K562 (cell line): ENCODE data around the gene METRNL. TPM values are rescaled to one million over a fixed set of nuclear protein-coding genes. Genes with fewer than 3 reads are reported as not detected.

Source experiments
- HMBOX1 ChIP-seq: sonication (generic); IDR thresholded peaks from 2 replicates; pipeline ENCODE4 v1.6.1; 2016
- KDM1A ChIP-seq, 2 experiments: fragments of 450-650 bp; IDR thresholded peaks; 2 replicates each; pipeline ENCODE4 v1.6.1; 2016; ENCODE audit warnings: mild to moderate bottlenecking in 2 of 2
- MYC ChIP-seq, 2 experiments: fragments of 250-450 bp in 1 of 2; sonication (Bioruptor Pico) in 1 of 2; IDR thresholded peaks; 2 replicates each; pipeline versions ENCODE4 v1.5.1 to v1.6.1; 2012 to 2021; ENCODE audit warnings: low read depth in 2 of 2, borderline replicate concordance in 1 of 2, improper control_type of control experiment in 1 of 2, low read length in 1 of 2, mild to moderate bottlenecking in 1 of 2, moderate library complexity in 1 of 2
- NBN ChIP-seq: fragments of 450-650 bp; IDR thresholded peaks from 2 replicates; pipeline ENCODE4 v1.6.1; 2016; ENCODE audit warnings: low read depth, mild to moderate bottlenecking
- PBX2 ChIP-seq, 2 experiments: IDR thresholded peaks in 1 of 2; conservative IDR thresholded peaks in 1 of 2; 2 replicates each; pipeline ENCODE4 v1.6.1; 2016; ENCODE audit warnings: low read depth in 2 of 2, mild to moderate bottlenecking in 1 of 2, missing compliant biosample characterization in 1 of 2, missing genetic modification characterization in 1 of 2, moderate library complexity in 1 of 2
- PYGO2 ChIP-seq: fragments of 450-650 bp; IDR thresholded peaks from 2 replicates; pipeline ENCODE4 v1.6.1; 2016; ENCODE audit warnings: mild to moderate bottlenecking, missing genetic modification characterization, moderate library complexity, missing compliant biosample characterization
- TEAD4 ChIP-seq, 2 experiments: sonication (generic) in 1 of 2; formaldehyde crosslinking in 1 of 2; IDR thresholded peaks; 2 replicates each; pipeline versions ENCODE4 v1.6.1 to v1.8.0; 2012 to 2022; ENCODE audit warnings: borderline replicate concordance in 1 of 2, inconsistent platforms in 1 of 2, low read length in 1 of 2, mild to moderate bottlenecking in 1 of 2, missing genetic modification reagents in 1 of 2
- ZBTB40 ChIP-seq, 2 experiments: fragments of 450-650 bp in 1 of 2; sonication (generic) in 1 of 2; formaldehyde crosslinking in 1 of 2; IDR thresholded peaks; 2 replicates each; pipeline versions ENCODE4 v1.7.1 to v1.9.0; 2016 to 2022; ENCODE audit warnings: inconsistent platforms in 1 of 2, mild to moderate bottlenecking in 1 of 2, missing genetic modification reagents in 1 of 2
- ZNF740 ChIP-seq, 3 experiments: fragments of 200-800 bp in 1 of 3; sonication (Bioruptor generic) in 1 of 3; sonication (generic) in 1 of 3; formaldehyde crosslinking in 1 of 3; IDR thresholded peaks; 2 replicates each; pipeline versions ENCODE4 v1.6.1 to v1.8.0; 2016 to 2022; ENCODE audit warnings: mild to moderate bottlenecking in 2 of 3, missing compliant biosample characterization in 2 of 3, missing genetic modification characterization in 2 of 3, missing genetic modification reagents in 1 of 3
- polyA plus RNA-seq, 8 experiments: library from polyadenylated mRNA; depleted of rRNA in 4 of 8; stranded (reverse) in 5 of 8; unstranded in 3 of 8; fragments of >200 nt; fragmentation: Nextera tagmentation in 2 of 8; fragmentation: Illumina TruSeq in 1 of 8; extraction: Ambion mirVana in 2 of 8; extraction: Trizol in 1 of 8; gene quantifications; 2 replicates each; pipeline versions ENCODE4 v1.2.1 to v1.2.3, GENCODE V29; 2011 to 2014; ENCODE audit warnings: inconsistent platforms in 1 of 8, missing spikeins in 1 of 8
- total RNA-seq, 7 experiments: library from RNA; depleted of rRNA in 6 of 7; stranded (reverse); fragments of >200 nt in 6 of 7; fragmentation: Illumina TruSeq in 2 of 7; extraction: Trizol in 2 of 7; gene quantifications; 2 replicates each; pipeline versions ENCODE4 v1.2.1 to v1.2.3, GENCODE V29; 2011 to 2021; ENCODE audit warnings: low replicate concordance in 1 of 7

The METRNL gene
- total and polyA plus RNA-seq, 9 of the 15 experiments (the other 6 are each of a cell fraction or from before 2014, with no cell fraction given), result 0.17 to 31.8 (median 2.9) TPM

GRCh38 chr17:83109793-83110645 is 30.6 kb downstream of the METRNL start (continued):
- peak; percentile 13; the same call in 1 of the 2 replicates for TF ChIP-seq ZBTB40 (IDR thresholded peaks at IDR 0.05)
- TF ChIP-seq ZBTB40 (CRISPR knock-in tag; IDR thresholded peaks at IDR 0.05), result no peak
- TF ChIP-seq HMBOX1, result no peak
- TF ChIP-seq TEAD4 (IDR thresholded peaks at IDR 0.05; ENCODE audit: low read length), result no peak
- TF ChIP-seq TEAD4 (CRISPR knock-in tag; IDR thresholded peaks at IDR 0.05; ENCODE audit: borderline replicate concordance), result no peak
- TF ChIP-seq NBN, result no peak
- no peak for TF ChIP-seq PBX2 (CRISPR knock-in tag; IDR thresholded peaks at IDR 0.05; ENCODE audit: low read depth)
- TF ChIP-seq PBX2 (tag; conservative IDR thresholded peaks at IDR 0.05; ENCODE audit: low read depth), result no peak
- TF ChIP-seq ZNF740 (CRISPR knock-in tag; IDR thresholded peaks at IDR 0.05), result no peak
- TF ChIP-seq ZNF740 (tag; IDR thresholded peaks at IDR 0.05), result no peak
- no peak for TF ChIP-seq PYGO2 (tag)
- TF ChIP-seq MYC (IDR thresholded peaks at IDR 0.05; ENCODE audit: low read depth, low read length), result 0 out of 2 replicates have a peak, but pooled peaks have one; percentile 27
- no peak for TF ChIP-seq MYC (CRISPR knock-in tag; IDR thresholded peaks at IDR 0.05; ENCODE audit: borderline replicate concordance, low read depth)
- peak; percentile 81 to 85; a peak in 3 of 4 replicates for TF ChIP-seq KDM1A (IDR thresholded peaks at IDR 0.05)
